ENCODE data around the gene LIG4.
"Not testable (repeated sequence)": the region's sequence is repeated elsewhere in the genome, so short reads cannot be mapped to it uniquely, and the experiment has no call there.

Gene LIG4

GRCh38 chr13:108215436-108215835 is at the start of gene LIG4:
Gene LIG4 (minus strand): TSS chr13:108215536. CDS start chr13:108211268, 4,268 bp downstream.
- DNase-seq (ENCODE audit: low spot score): peak; percentile 94

GRCh38 chr13:108263621-108264355 is 48.5 kb upstream of the LIG4 start:
- no peak for DNase-seq (ENCODE audit: low spot score)

- DNase-seq (ENCODE audit: low spot score): no peak
Observed at GRCh38 chr13:108257248-108257647, 41.9 kb upstream of the LIG4 start.

- no peak for DNase-seq (ENCODE audit: low spot score)
Observed at GRCh38 chr13:108249150-108249549, 33.8 kb upstream of the LIG4 start.

- no peak for DNase-seq (ENCODE audit: low spot score)
Observed at GRCh38 chr13:108230377-108230776, 15.0 kb upstream of the LIG4 start.

GRCh38 chr13:108227651-108228272 is 12.4 kb upstream of the LIG4 start:
- peak; percentile 59 for DNase-seq (ENCODE audit: low spot score)

- no peak for DNase-seq (ENCODE audit: low spot score)
Observed at GRCh38 chr13:108226184-108226583, 10.8 kb upstream of the LIG4 start.

- DNase-seq (ENCODE audit: low spot score): no peak
Observed at GRCh38 chr13:108225440-108225839, 10.1 kb upstream of the LIG4 start.

GRCh38 chr13:108223687-108224503 is 8.6 kb upstream of the LIG4 start:
- no peak for DNase-seq (ENCODE audit: low spot score)

- DNase-seq (ENCODE audit: low spot score): no peak
Observed at GRCh38 chr13:108220041-108220440, 4.7 kb upstream of the LIG4 start.

- DNase-seq (ENCODE audit: low spot score): peak; percentile 87
Observed at GRCh38 chr13:108218044-108218974, 3.0 kb upstream of the LIG4 start, which contains the start of gene ABHD13. Gene ABHD13 (plus strand): TSS chr13:108218392. CDS start chr13:108229219, 10,827 bp downstream.

GRCh38 chr13:108217307-108218043 is 2.1 kb upstream of the LIG4 start:
- not testable (repeated sequence) for DNase-seq (ENCODE audit: low spot score)

GRCh38 chr13:108214441-108215271 is 680 bp downstream of the LIG4 start:
- DNase-seq (ENCODE audit: low spot score): peak; percentile 33

GRCh38 chr13:108213946-108214345 is 1.4 kb downstream of the LIG4 start:
- no peak for DNase-seq (ENCODE audit: low spot score)

GRCh38 chr13:108212886-108213285 is 2.5 kb downstream of the LIG4 start:
- no peak for DNase-seq (ENCODE audit: low spot score)

- DNase-seq (ENCODE audit: low spot score): no peak
Observed at GRCh38 chr13:108210551-108210950, 4.8 kb downstream of the LIG4 start.

- no peak for DNase-seq (ENCODE audit: low spot score)
Observed at GRCh38 chr13:108200781-108201398, 14.4 kb downstream of the LIG4 start.

- no peak for DNase-seq (ENCODE audit: low spot score)
Observed at GRCh38 chr13:108195861-108196260, 19.5 kb downstream of the LIG4 start.

- no peak for DNase-seq (ENCODE audit: low spot score)
Observed at GRCh38 chr13:108195146-108195545, 20.2 kb downstream of the LIG4 start.

Data from Ammon's horn (tissue), 1 donor.